H9 (cell line): ENCODE data around the gene GPR183. TPM values are rescaled to one million over a fixed set of nuclear protein-coding genes. Genes with fewer than 3 reads are reported as not detected.

Source experiments
- DNase-seq: peaks from one replicate; pipeline ENCODE4 v3.0.0-alpha.2; 2017
- H2AFZ ChIP-seq: one replicate; pipeline ENCODE4 v1.6.1; 2013; ENCODE audit warnings: mild to moderate bottlenecking, low read length, control low read depth, moderate library complexity
- H2AK5ac ChIP-seq: 2 replicates; pipeline ENCODE4 v1.6.1; 2013; ENCODE audit warnings: low read length, control low read depth, mixed read lengths; ENCODE audit not compliant: insufficient read length
- H2BK120ac ChIP-seq: one replicate; pipeline ENCODE4 v1.6.1; 2013; ENCODE audit warnings: low read depth, mild to moderate bottlenecking, low read length, control low read depth, inconsistent platforms; ENCODE audit not compliant: poor library complexity, severe bottlenecking
- H2BK12ac ChIP-seq: 2 replicates; pipeline ENCODE4 v1.6.1; 2013; ENCODE audit warnings: low read length, control low read depth, mixed read lengths, low read depth; ENCODE audit not compliant: insufficient read length
- H2BK15ac ChIP-seq: 2 replicates; pipeline ENCODE4 v1.6.1; 2013; ENCODE audit warnings: low read depth, low read length, control low read depth
- H2BK20ac ChIP-seq: one replicate; pipeline ENCODE4 v1.6.1; 2013; ENCODE audit warnings: low read depth, mild to moderate bottlenecking, low read length, control low read depth, inconsistent platforms; ENCODE audit not compliant: poor library complexity, severe bottlenecking
- H2BK5ac ChIP-seq: 2 replicates; pipeline ENCODE4 v1.6.1; 2013; ENCODE audit warnings: low read length, control low read depth, mixed read lengths; ENCODE audit not compliant: insufficient read length
- H3K14ac ChIP-seq: 2 replicates; pipeline ENCODE4 v1.6.1; 2013; ENCODE audit warnings: low read length, control low read depth; ENCODE audit not compliant: insufficient read depth
- H3K18ac ChIP-seq: 2 replicates; pipeline ENCODE4 v1.6.1; 2013; ENCODE audit warnings: low read depth, mild to moderate bottlenecking, mixed read lengths, low read length, control low read depth; ENCODE audit not compliant: insufficient read length
- H3K23ac ChIP-seq: 2 replicates; pipeline ENCODE4 v1.6.1; 2013; ENCODE audit warnings: low read length, control low read depth, mixed read lengths, low read depth; ENCODE audit not compliant: insufficient read length
- H3K23me2 ChIP-seq: 2 replicates; pipeline ENCODE4 v1.6.1; 2013; ENCODE audit warnings: low read depth, mild to moderate bottlenecking, mixed read lengths, low read length, control low read depth; ENCODE audit not compliant: insufficient read length, poor library complexity, severe bottlenecking
- H3K27ac ChIP-seq: 2 replicates; pipeline ENCODE4 v1.5.1; 2013; ENCODE audit warnings: low read length, control low read depth, mixed read lengths, low read depth; ENCODE audit not compliant: insufficient read length
- H3K27me3 ChIP-seq: 2 replicates; pipeline ENCODE4 v1.6.1; 2013; ENCODE audit warnings: low read length, control low read depth, inconsistent platforms; ENCODE audit not compliant: insufficient read depth
- H3K4ac ChIP-seq: 2 replicates; pipeline ENCODE4 v1.6.1; 2013; ENCODE audit warnings: low read depth, mild to moderate bottlenecking, control low read depth, inconsistent platforms, low read length, moderate library complexity
- H3K4me1 ChIP-seq: 2 replicates; pipeline ENCODE4 v1.6.1; 2013; ENCODE audit warnings: low read length, control low read depth, inconsistent platforms; ENCODE audit not compliant: insufficient read depth
- H3K4me2 ChIP-seq: 2 replicates; pipeline ENCODE4 v1.6.1; 2013; ENCODE audit warnings: low read length, control low read depth, mixed read lengths; ENCODE audit not compliant: insufficient read length, insufficient read depth
- H3K56ac ChIP-seq: 2 replicates; pipeline ENCODE4 v1.6.1; 2013; ENCODE audit warnings: low read depth, mild to moderate bottlenecking, mixed read lengths, low read length, control low read depth; ENCODE audit not compliant: insufficient read length
- H3K79me1 ChIP-seq: 2 replicates; pipeline ENCODE4 v1.6.1; 2013; ENCODE audit warnings: low read depth, mild to moderate bottlenecking, moderate library complexity, low read length, control low read depth, inconsistent platforms; ENCODE audit not compliant: insufficient read depth, poor library complexity, severe bottlenecking
- H3K79me2 ChIP-seq: 2 replicates; pipeline ENCODE4 v1.6.1; 2013; ENCODE audit warnings: low read length, control low read depth, inconsistent platforms; ENCODE audit not compliant: insufficient read depth
- H3K9ac ChIP-seq: 2 replicates; pipeline ENCODE4 v1.6.1; 2013; ENCODE audit warnings: low read length, control low read depth, mixed read lengths; ENCODE audit not compliant: insufficient read length; ENCODE audit errors: extremely low read depth
- H3K9me3 ChIP-seq: one replicate; pipeline ENCODE4 v1.6.1; 2013; ENCODE audit warnings: low read depth, low read length, inconsistent platforms; ENCODE audit not compliant: control insufficient read depth
- H3T11ph ChIP-seq: one replicate; pipeline ENCODE4 v1.6.1; 2013; ENCODE audit warnings: mild to moderate bottlenecking, low read length, control low read depth, inconsistent platforms
- H4K20me1 ChIP-seq: one replicate; pipeline ENCODE4 v1.6.1; 2013; ENCODE audit not compliant: control insufficient read depth, insufficient read length, insufficient read depth
- H4K5ac ChIP-seq: 2 replicates; pipeline ENCODE4 v1.6.1; 2013; ENCODE audit warnings: low read depth, mild to moderate bottlenecking, mixed read lengths, low read length, control low read depth; ENCODE audit not compliant: insufficient read length
- H4K8ac ChIP-seq: replicated peaks from 2 replicates; pipeline ENCODE4 v1.6.1; 2013; ENCODE audit warnings: low read length, control low read depth, mixed read lengths, low read depth; ENCODE audit not compliant: insufficient read length
- H4K91ac ChIP-seq: 2 replicates; pipeline ENCODE4 v1.6.1; 2013; ENCODE audit warnings: low read depth, mild to moderate bottlenecking, moderate library complexity, mixed read lengths, low read length, control low read depth; ENCODE audit not compliant: insufficient read length
- H3K27ac Mint-ChIP-seq, 3 experiments: 2 replicates in 2 of 3; 3 replicates in 1 of 3; pipeline ENCODE4 v1.8.0; 2020 to 2021; ENCODE audit warnings: mixed read lengths in 3 of 3, mild to moderate bottlenecking in 1 of 3, moderate library complexity in 1 of 3
- H3K27me3 Mint-ChIP-seq: 2 replicates; pipeline ENCODE4 v1.8.0; 2021; ENCODE audit warnings: low read depth, mild to moderate bottlenecking, moderate library complexity, mixed read lengths
- H3K36me3 Mint-ChIP-seq, 3 experiments: 2 replicates in 2 of 3; 3 replicates in 1 of 3; pipeline ENCODE4 v1.8.0; 2020 to 2021; ENCODE audit warnings: low read depth in 3 of 3, mixed read lengths in 3 of 3; ENCODE audit not compliant: insufficient read depth in 1 of 3
- H3K4me1 Mint-ChIP-seq, 2 experiments: 2 replicates each; pipeline ENCODE4 v1.8.0; 2020; ENCODE audit warnings: mixed read lengths in 2 of 2
- H3K4me3 Mint-ChIP-seq, 2 experiments: 2 replicates in 1 of 2; 3 replicates in 1 of 2; pipeline ENCODE4 v1.8.0; 2020 to 2021; ENCODE audit warnings: mild to moderate bottlenecking in 2 of 2, mixed read lengths in 2 of 2, moderate library complexity in 1 of 2
- H3K9me3 Mint-ChIP-seq, 2 experiments: 2 replicates in 1 of 2; 3 replicates in 1 of 2; pipeline ENCODE4 v1.8.0; 2020; ENCODE audit warnings: mild to moderate bottlenecking in 2 of 2, mixed read lengths in 2 of 2, moderate library complexity in 1 of 2
- WGBS: extraction: QIAGEN DNeasy Blood & Tissue Kit; methylation state at CpG from one replicate; pipeline ENCODE4 v1.1.7; 2013; ENCODE audit warnings: missing lambda C conversion rate, low lambda C conversion rate, mixed read lengths; ENCODE audit not compliant: insufficient read length; ENCODE audit errors: extremely low coverage; 5-methylcytosine and 5-hydroxymethylcytosine counted together
- total RNA-seq: library from RNA; stranded (reverse); gene quantifications from 2 replicates; pipeline ENCODE4 v1.2.1, GENCODE V29; 2021
- TF ChIP-seq, protein P1 (sequence below): fragments of 200-600 bp; sonication (generic); conservative IDR thresholded peaks from 3 replicates; pipeline ENCODE4 v1.8.0; 2021; ENCODE audit warnings: antibody characterized with exemption, mild to moderate bottlenecking

Gene GPR183
- total RNA-seq, 1 experiment from 2014 or later = not detected

DNA sequence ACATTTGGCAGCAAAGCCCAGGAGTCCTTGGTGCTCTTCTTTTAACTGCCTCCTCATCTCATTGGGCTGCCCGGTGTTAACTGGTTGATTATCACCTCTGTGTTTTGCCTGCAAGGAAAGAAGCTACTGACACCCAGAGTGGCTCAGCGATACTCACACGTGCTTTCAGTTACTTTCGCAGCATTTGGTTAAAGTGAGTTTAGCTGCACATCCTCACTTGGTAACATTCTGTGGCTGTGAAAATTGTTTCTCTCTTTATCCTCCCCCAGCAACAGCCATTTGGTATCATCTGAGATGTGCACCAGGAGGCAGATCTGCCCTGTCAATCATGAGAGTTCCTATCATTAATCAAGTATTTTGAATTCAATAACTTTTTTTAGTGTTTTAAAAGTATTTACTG, 44.6 kb upstream of the GPR183 start:
- H2AFZ ChIP-seq = no peak overlapping the region
- H3K27me3 ChIP-seq = no peaks in the 10 kb centered on the region
- H2BK15ac ChIP-seq = no peak overlapping the region
- no peak for DNase-seq
- H2BK120ac ChIP-seq = no peak overlapping the region
- H3K18ac ChIP-seq = no peak overlapping the region
- H3K23ac ChIP-seq = no peak overlapping the region
- Mint-ChIP-seq H3K27ac (no peak overlapping the region), H3K4me3 (no peak overlapping the region), H3K4me1 (no peaks in the 10 kb centered on the region), H3K27me3 (no peaks in the 10 kb centered on the region), H3K9me3 (no peaks in the 10 kb centered on the region), H3K36me3 (peaks cover 7 to 44% (median 28%) of the 10 kb centered on the region in 3 experiments; a peak in 6 of 7 replicates)
- H3K4me2 ChIP-seq = no peak overlapping the region
- no peak overlapping the region for H4K8ac ChIP-seq
- no peaks in the 10 kb centered on the region for H3K9me3 ChIP-seq
- WGBS = no CpG with 5 or more reads among the region's 4 CpGs
- H2AK5ac ChIP-seq = no peak overlapping the region
- H3K79me2 ChIP-seq = no peaks in the 10 kb centered on the region
- H3K79me1 ChIP-seq = no peaks in the 10 kb centered on the region
- H2BK20ac ChIP-seq = no peak overlapping the region
- no peaks in the 10 kb centered on the region for H3K23me2 ChIP-seq
- no peak overlapping the region for H3K9ac ChIP-seq
- no peak overlapping the region for H4K5ac ChIP-seq
- TF ChIP-seq, protein P1, sequence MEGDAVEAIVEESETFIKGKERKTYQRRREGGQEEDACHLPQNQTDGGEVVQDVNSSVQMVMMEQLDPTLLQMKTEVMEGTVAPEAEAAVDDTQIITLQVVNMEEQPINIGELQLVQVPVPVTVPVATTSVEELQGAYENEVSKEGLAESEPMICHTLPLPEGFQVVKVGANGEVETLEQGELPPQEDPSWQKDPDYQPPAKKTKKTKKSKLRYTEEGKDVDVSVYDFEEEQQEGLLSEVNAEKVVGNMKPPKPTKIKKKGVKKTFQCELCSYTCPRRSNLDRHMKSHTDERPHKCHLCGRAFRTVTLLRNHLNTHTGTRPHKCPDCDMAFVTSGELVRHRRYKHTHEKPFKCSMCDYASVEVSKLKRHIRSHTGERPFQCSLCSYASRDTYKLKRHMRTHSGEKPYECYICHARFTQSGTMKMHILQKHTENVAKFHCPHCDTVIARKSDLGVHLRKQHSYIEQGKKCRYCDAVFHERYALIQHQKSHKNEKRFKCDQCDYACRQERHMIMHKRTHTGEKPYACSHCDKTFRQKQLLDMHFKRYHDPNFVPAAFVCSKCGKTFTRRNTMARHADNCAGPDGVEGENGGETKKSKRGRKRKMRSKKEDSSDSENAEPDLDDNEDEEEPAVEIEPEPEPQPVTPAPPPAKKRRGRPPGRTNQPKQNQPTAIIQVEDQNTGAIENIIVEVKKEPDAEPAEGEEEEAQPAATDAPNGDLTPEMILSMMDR = no peak
- no peaks in the 10 kb centered on the region for H4K20me1 ChIP-seq
- no peak overlapping the region for H3K56ac ChIP-seq
- H3K4me1 ChIP-seq = no peaks in the 10 kb centered on the region
- no peak overlapping the region for H2BK5ac ChIP-seq
- no peak overlapping the region for H3K27ac ChIP-seq
- no peak overlapping the region for H3K4ac ChIP-seq
- no peak overlapping the region for H4K91ac ChIP-seq
- no peak overlapping the region for H3T11ph ChIP-seq
- no peak overlapping the region for H2BK12ac ChIP-seq
- no peak overlapping the region for H3K14ac ChIP-seq
